Measurements from ENCODE around the gene MOBP.
"Not testable (repeated sequence)": the region's sequence is repeated elsewhere in the genome, so short reads cannot be mapped to it uniquely, and the experiment has no call there.

The MOBP gene

DNA sequence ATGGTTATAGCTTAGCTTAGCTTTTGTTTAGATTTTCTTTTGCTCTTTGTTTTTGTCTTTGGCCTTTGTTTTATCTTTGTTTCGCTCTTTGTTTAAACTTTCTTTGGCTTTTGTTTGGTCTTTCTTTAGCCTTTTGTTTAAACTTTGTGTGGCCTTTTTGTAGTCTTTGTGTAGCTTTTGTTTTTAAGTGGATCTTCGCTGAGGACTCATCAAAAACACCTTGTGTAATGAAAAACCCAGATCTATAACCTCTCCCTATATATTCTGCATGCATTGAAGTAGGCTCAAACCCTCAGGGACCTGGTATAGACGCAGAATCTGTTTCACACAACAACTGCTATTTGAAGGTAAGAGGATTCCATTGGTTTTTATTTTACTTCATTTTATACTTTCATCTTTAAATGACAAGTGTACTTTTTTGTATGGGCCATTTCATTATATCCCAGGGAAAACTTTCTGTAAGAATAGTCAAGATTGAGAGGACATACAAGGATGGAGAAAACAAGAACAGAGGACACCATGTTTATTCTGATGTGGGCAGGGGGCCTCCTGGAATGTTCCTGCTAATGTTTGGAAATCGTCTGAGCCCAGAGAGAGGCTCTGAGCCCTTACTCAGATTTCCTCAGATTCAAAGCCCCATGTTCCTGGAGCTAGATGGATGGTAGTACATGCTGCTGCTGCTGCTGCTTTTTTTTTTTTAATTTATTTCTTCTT, at the start of gene MOBP:
Gene MOBP (plus strand): TSS at position 287 of the 714 bp plus-strand sequence. CDS start 34,390 bp downstream, outside the sequence.
- no peak for DNase-seq (ENCODE audit: low read depth in 4 of 4, low spot score in 1 of 4)

- not testable (repeated sequence) for DNase-seq (ENCODE audit: low read depth in 4 of 4, low spot score in 1 of 4)
These were observed 48.8 kb upstream of the MOBP start for GRCh38 chr3:39418556-39419225.

GRCh38 chr3:39419742-39420315, 47.7 kb upstream of the MOBP start:
- DNase-seq (ENCODE audit: low read depth in 4 of 4, low spot score in 1 of 4), result no peak

DNA sequence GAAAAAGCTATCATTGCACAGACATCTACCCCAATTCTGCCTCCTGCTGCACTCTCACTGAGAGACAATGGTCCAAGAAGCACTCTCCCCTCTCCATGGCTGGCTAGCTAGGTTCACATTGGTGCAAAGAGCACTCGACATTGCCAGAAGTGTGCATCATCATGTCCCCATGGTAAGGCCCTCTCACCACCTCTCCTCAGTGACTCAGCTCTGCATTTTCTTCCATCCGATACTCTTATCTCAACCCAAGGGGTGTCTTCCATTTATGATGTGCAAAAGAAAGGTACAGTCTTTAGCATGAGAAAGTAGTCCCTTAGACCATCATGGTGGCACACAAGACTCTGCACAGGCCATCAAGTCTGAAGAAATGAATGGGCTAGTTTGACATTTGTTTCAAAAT, 46.9 kb upstream of the MOBP start:
- DNase-seq (ENCODE audit: low read depth in 4 of 4, low spot score in 1 of 4), result no peak

DNA sequence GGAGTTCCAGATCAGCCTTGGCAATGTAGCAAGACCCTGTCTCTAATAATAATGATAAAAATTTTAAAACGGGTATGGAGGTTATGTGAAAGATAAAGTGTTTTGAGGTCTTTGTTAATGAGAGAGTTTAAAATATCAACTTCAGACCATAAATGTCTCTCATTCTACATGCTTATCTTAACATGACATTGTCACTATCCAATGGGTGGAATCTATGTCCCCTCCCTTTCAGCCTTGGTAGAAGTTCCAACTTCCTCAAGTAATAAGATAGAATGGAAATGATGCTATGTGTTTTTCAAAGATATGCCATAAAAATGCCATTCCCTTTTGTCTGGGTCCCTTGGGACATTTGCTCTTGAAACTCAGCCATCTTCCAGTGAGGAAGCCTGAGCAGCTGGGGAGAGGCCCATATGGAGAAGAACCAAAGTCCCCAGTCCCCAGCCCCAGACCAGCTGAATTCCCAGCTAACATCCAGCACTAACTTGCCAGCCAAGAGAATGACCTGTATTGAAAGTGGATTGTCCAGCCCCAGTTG, 44.0 kb upstream of the MOBP start:
- DNase-seq (ENCODE audit: low read depth in 4 of 4, low spot score in 1 of 4), result no peak

DNA sequence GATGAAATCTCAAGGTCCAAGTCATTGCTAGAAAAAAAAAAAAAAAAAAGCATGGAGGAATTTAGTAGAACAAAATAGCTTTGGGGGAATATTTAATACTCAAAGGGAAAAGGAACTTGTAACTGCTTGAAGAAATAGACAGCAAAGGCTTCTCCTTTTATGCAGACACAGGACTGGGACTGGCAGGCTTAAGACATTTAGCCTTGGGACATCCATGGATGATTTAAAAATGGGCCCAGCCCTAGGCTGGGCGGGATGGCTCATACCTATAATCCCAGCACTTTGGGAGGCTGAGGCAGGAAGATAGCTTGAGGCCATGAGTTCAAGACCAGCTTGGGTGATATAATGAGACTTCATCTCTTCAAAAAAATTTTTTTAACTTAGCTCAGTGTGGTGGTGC, 41.2 kb upstream of the MOBP start:
- no peak for DNase-seq (ENCODE audit: low read depth in 4 of 4, low spot score in 1 of 4)

GRCh38 chr3:39427506-39427905, 40.0 kb upstream of the MOBP start:
- no peak for DNase-seq (ENCODE audit: low read depth in 4 of 4, low spot score in 1 of 4)

- DNase-seq (ENCODE audit: low read depth in 4 of 4, low spot score in 1 of 4), result no peak
These were observed 38.7 kb upstream of the MOBP start for GRCh38 chr3:39428745-39429201.

DNA sequence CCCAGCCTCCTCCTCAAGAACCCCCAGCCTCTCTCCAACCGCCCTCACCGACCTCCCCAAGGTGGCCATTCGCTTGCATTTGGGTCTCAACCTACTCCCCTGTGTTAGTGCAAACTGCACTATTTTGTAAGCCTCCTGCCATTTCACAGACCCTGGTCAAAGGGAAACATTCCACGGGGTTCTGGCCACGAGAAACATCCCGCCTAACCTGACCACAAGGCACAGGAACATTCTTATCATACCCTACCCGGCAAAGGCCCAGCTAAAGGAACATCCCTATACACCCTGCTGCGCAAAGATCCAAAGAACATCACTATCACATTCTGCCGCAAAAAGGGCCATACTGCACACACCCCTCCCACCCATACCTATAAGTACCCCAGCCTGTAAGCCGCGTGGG, 38.0 kb upstream of the MOBP start:
- no peak for DNase-seq (ENCODE audit: low read depth in 4 of 4, low spot score in 1 of 4)

GRCh38 chr3:39432342-39432741, 35.1 kb upstream of the MOBP start:
- no peak for DNase-seq (ENCODE audit: low read depth in 4 of 4, low spot score in 1 of 4)

DNA sequence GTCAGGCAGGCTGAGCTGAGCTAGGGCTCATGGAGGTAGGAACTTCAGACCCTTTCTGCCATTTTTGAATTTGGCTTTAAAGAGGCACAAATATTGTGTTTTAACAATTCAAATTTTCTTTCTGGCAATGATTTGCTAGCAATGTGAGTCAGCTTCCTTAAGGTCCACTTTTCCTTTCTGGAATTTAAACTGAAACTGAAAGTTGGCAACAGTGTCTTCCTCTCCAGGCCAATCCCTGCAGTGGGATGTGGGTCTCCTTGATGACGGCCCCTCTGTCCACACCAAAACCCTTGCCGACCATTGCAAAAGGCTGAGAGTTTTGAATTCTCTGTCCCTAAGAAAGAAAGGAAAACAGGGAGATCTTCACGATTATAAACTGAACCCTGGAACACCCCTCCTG, 33.8 kb upstream of the MOBP start:
- no peak for DNase-seq (ENCODE audit: low read depth in 4 of 4, low spot score in 1 of 4)

GRCh38 chr3:39434574-39434973, 32.9 kb upstream of the MOBP start:
- no peak for DNase-seq (ENCODE audit: low read depth in 4 of 4, low spot score in 1 of 4)

DNA sequence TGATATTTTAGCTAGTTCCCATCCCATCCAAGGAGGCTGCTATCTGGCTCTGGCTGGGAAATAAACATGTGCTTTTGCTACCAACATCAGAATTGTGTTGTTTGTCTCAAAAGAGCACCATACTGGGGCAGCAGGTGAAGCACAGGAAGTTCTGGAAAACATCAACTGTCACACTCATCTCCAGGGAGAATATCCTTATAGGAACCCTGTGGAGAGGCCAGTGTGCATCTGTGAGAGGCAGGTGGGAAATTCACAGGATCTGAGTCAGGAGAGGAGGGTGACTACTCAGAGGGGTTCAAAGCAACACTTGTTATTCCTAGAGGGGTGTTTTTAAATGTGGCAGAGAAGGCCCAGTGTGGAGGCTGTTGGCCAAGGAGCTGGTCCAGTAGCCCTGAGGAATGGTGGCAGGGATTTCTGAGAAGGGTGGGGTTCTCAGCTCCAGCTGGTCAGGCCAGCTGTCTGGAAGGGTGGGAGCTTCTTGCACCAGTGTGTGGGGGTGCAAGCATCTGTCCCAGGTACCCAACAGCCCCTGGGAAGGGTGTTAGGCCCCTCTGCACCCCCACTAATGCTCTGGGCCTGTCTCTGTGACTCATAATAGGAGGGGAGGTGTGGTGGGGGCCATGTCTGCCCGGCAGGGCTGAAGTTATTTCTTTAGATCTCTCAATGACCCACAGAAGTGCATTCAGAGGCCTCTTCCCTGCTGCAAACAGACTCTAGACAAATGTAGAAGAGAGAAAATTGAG, 32.3 kb upstream of the MOBP start:
- DNase-seq (ENCODE audit: low read depth in 4 of 4, low spot score in 1 of 4), result no peak

- no peak for DNase-seq (ENCODE audit: low read depth in 4 of 4, low spot score in 1 of 4)
These were observed 28.6 kb upstream of the MOBP start for GRCh38 chr3:39438880-39439279.

DNA sequence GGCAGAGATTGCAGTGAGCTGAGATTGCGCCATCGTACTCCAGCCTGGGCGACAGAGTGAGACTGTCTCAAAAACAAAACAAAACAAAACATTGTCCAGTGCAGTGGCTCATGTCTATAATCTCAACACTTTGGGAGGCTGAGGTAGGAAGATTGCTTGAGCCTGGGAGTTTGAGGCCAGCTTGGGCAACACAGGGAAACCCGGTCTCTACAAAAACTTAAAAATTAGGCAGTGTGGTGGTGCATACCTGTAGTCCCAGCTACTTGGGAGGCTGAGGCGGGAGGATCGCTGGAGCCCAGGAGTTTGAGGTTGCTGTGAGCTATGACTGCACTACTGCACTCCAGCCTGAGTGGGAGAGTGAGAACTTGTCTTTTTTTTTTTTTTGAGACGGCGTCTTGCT, 27.2 kb upstream of the MOBP start:
- no peak for DNase-seq (ENCODE audit: low read depth in 4 of 4, low spot score in 1 of 4)

- no peak for DNase-seq (ENCODE audit: low read depth in 4 of 4, low spot score in 1 of 4)
These were observed 23.9 kb upstream of the MOBP start for GRCh38 chr3:39443530-39443929.

DNA sequence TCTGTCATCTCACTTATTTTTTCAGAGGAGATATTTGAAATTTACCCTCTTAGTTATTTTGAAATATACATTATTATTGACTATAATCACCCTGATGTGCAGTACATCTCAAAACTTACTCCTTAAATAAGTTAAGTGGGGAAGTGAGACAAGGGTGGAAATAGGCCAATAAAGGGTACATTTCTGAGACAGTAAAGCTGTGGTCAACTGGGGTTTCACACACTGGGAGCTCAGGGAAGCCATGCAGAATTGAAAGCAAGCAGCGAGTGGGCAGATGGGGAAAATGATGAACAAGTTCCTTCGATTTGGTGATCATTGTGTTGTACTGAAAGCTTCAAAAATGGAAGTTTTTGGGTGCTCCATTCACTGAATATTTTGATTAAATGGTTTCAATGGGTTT, 21.6 kb upstream of the MOBP start:
- no peak for DNase-seq (ENCODE audit: low read depth in 4 of 4, low spot score in 1 of 4)

- no peak for DNase-seq (ENCODE audit: low read depth in 4 of 4, low spot score in 1 of 4)
These were observed 21.0 kb upstream of the MOBP start for GRCh38 chr3:39446444-39446843.

DNA sequence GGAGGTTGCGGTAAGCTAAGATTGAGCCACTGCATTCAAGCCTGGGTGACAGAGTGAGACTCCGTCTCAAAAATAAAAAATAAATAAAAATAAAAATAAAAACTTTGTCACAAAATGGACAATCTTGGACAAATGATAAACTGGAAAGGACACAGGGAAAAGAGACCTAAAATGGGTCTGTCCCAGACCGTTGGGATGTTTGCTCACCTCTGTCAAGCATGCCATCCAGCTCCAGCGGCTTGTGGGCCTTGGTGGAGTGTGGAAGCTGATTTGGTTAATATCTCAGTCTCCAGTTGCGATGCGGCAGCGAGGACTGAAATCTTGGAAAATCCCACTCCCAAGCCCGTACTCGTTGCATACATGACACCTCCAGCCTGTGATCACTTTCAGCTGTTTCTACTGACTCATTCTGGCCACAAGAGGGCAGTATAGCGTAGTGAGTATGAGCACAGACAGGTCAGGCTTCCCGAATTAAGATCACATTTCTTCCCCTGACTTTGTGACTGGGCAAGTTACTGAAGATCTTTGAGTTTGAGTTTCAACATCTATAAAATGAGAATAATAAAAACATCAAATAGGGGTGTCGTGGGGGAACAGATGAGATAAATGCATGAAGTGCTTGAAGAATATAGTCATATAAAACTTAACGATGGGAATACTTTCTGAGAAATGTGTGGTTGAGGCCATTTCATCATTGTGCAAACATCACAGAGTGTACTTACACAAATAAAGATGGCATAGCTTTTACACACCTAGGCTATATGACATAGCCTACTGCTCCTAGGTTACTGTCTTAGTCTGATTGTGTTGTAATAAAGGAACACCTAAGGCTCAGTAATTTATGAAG, 19.6 kb upstream of the MOBP start:
- DNase-seq (ENCODE audit: low read depth in 4 of 4, low spot score in 1 of 4), result peak; percentile 26 to 45 (median 30)

DNA sequence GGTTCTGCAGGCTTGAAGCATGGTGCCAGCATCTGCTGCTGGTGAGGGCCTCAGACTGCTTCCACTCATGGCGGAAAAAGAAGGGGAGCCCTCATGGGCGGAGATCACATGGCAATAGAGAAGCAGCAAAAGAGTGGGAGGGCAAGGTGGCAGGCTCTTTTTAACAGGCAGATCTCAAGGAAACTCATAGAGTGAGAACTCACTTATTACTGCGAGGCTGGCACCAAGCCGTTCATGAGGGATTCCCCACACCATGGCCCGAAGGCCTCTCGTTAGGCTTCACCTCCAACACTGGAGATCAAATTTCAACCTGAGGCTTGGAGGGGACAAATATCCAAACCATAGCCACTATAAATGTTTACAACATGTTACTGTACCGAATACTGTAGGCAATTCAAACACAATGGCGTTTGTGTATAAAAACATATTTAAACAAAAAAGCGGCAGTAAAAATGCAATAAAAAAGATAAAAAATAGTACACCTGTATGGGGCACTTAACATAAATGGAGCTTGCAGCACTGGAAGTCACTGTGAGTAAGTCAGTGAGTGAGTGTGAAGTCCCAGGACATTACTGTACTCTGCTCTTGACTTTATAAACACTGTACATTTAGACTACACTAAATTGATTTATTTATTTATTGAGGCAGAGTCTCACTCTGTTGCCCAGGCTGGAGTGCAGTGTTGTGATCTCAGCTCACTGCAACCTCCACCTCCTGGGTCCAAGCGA, 18.8 kb upstream of the MOBP start:
- DNase-seq (ENCODE audit: low read depth in 4 of 4, low spot score in 1 of 4), result no peak
